K562 (cell line): ENCODE measurements around the gene UVRAG. TPM values are rescaled to one million over a fixed set of nuclear protein-coding genes. Genes with fewer than 3 reads are reported as not detected.

Experiments
- ATAC-seq: fragments of 200-7000 bp; cut with Tn5 transposase; 3 replicates; pipeline ENCODE4 v1.9.1; 2020; ENCODE audit warnings: moderate library complexity
- BruUV-seq: library from RNA; stranded (reverse); fragments of 400-500 nt; replicated peaks from 2 replicates; lab custom pipeline; 2021; lab: Mats Ljungman, UMichigan
- CTCF ChIA-PET: fragments of 300-600 bp; formaldehyde crosslinking; extraction: SDS; loops from one replicate; lab custom pipeline; 2021; ENCODE audit warnings: low intra/inter-chr PET ratio; lab: Yijun Ruan, JAX
- POLR2A ChIA-PET: fragments of 300-600, 350-650 bp; sonication (Branson Sonifier 250); formaldehyde crosslinking; extraction: SDS; loops from one replicate; lab custom pipeline; 2021; ENCODE audit warnings: antibody characterized with exemption, inconsistent platforms; lab: Yijun Ruan, JAX
- DNase-seq, 4 experiments: peaks; one replicate each; pipeline versions ENCODE4 v3.0.0 to v3.0.0-alpha.2; 2011 to 2018; ENCODE audit warnings: low spot score in 3 of 4, mixed read lengths in 3 of 4; ENCODE audit errors: extremely low read depth in 1 of 4
- FAIRE-seq: peaks from 2 replicates; lab custom pipeline; 2011; peaks lifted over from hg19 to GRCh38; lab: Jason Lieb, UNC
- H2AFZ ChIP-seq: 2 replicates; pipeline ENCODE4 v1.6.0; 2011; ENCODE audit warnings: low read depth, low read length, control low read depth, inconsistent platforms
- H3K27ac ChIP-seq: fragments of 200-600 bp; 3 replicates; pipeline ENCODE4 v1.8.0; 2011; ENCODE audit warnings: low read depth, mild to moderate bottlenecking, control low read depth, inconsistent platforms, low read length, moderate library complexity, mixed read lengths; ENCODE audit errors: extremely low read depth
- H3K27me3 ChIP-seq, 2 experiments: fragments of 300-600 bp in 1 of 2; 2 replicates in 1 of 2; 3 replicates in 1 of 2; pipeline versions ENCODE4 v1.6.0 to v1.8.0; 2011; ENCODE audit warnings: inconsistent platforms in 2 of 2, low read length in 2 of 2, mild to moderate bottlenecking in 1 of 2, mixed read lengths in 1 of 2, moderate library complexity in 1 of 2; ENCODE audit not compliant: control insufficient read depth in 2 of 2, insufficient read depth in 2 of 2
- H3K36me3 ChIP-seq: fragments of 300-600 bp; 3 replicates; pipeline ENCODE4 v1.8.0; 2011; ENCODE audit warnings: mild to moderate bottlenecking, low read length, inconsistent platforms; ENCODE audit not compliant: control insufficient read depth, insufficient read depth
- H3K4me1 ChIP-seq, 2 experiments: fragments of 200-600 bp in 1 of 2; replicated peaks in 1 of 2; 2 replicates in 1 of 2; 3 replicates in 1 of 2; pipeline versions ENCODE4 v1.5.1 to v1.8.0; 2011; ENCODE audit warnings: inconsistent platforms in 2 of 2, low read length in 2 of 2, mild to moderate bottlenecking in 1 of 2, mixed read lengths in 1 of 2, moderate library complexity in 1 of 2; ENCODE audit not compliant: control insufficient read depth in 2 of 2, insufficient read depth in 2 of 2
- H3K4me2 ChIP-seq: 2 replicates; pipeline ENCODE4 v1.6.1; 2011; ENCODE audit warnings: low read length, control low read depth, inconsistent platforms, mixed read lengths; ENCODE audit not compliant: insufficient read depth
- H3K4me3 ChIP-seq: fragments of 200-600 bp; sonication (generic), shearing (Covaris generic); 2 replicates; pipeline ENCODE4 v1.5.1; 2016; ENCODE audit warnings: control low read depth, inconsistent platforms
- H3K79me2 ChIP-seq: fragments of 200-600 bp; 3 replicates; pipeline ENCODE4 v1.8.0; 2011; ENCODE audit warnings: low read length, inconsistent platforms; ENCODE audit not compliant: control insufficient read depth, insufficient read depth
- H3K9ac ChIP-seq, 2 experiments: 2 replicates each; pipeline versions ENCODE4 v1.6.0 to v1.6.1; 2011; ENCODE audit warnings: low read depth in 2 of 2, low read length in 2 of 2, control low read depth in 1 of 2, inconsistent platforms in 1 of 2, mild to moderate bottlenecking in 1 of 2, mixed read lengths in 1 of 2; ENCODE audit not compliant: insufficient read depth in 1 of 2
- H3K9me1 ChIP-seq: one replicate; pipeline ENCODE4 v1.6.0; 2011; ENCODE audit warnings: inconsistent platforms, mild to moderate bottlenecking, low read length, moderate library complexity; ENCODE audit not compliant: control insufficient read depth, insufficient read depth
- H3K9me3 ChIP-seq: replicated peaks from 2 replicates; pipeline ENCODE4 v1.5.1; 2011; ENCODE audit warnings: low read depth, low read length, inconsistent platforms; ENCODE audit not compliant: control insufficient read depth, insufficient read depth
- H4K20me1 ChIP-seq: replicated peaks from 2 replicates; pipeline ENCODE4 v1.6.1; 2011; ENCODE audit warnings: low read length, inconsistent platforms, mixed read lengths; ENCODE audit not compliant: control insufficient read depth, insufficient read depth
- ATF7 ChIP-seq: fragments of 450-650 bp; IDR thresholded peaks from 2 replicates; pipeline ENCODE4 v1.7.1; 2014; ENCODE audit warnings: mild to moderate bottlenecking, moderate library complexity
- BHLHE40 ChIP-seq: IDR thresholded peaks from 2 replicates; pipeline ENCODE4 v1.6.1; 2011; ENCODE audit warnings: low read length, improper control_type of control experiment
- CBFA2T3 ChIP-seq: fragments of 450-650 bp; IDR thresholded peaks from 2 replicates; pipeline ENCODE4 v1.6.1; 2017
- EZH2 ChIP-seq: IDR thresholded peaks from 2 replicates; pipeline ENCODE4 v1.6.1; 2012; ENCODE audit warnings: low read depth, mild to moderate bottlenecking, inconsistent platforms, low read length, borderline replicate concordance
- HNRNPL ChIP-seq: fragments of 200-400 bp; formaldehyde crosslinking; IDR thresholded peaks from 2 replicates; pipeline ENCODE4 v1.6.1; 2017; ENCODE audit warnings: low read depth, mild to moderate bottlenecking, low read length
- TAF15 ChIP-seq: fragments of 200-400 bp; formaldehyde crosslinking; IDR thresholded peaks from 2 replicates; pipeline ENCODE4 v1.6.1; 2017; ENCODE audit warnings: mild to moderate bottlenecking, low read depth, low read length, moderate library complexity
- TBL1XR1 ChIP-seq, 2 experiments: IDR thresholded peaks; 2 replicates each; pipeline ENCODE4 v1.6.1; 2012; ENCODE audit warnings: improper control_type of control experiment in 2 of 2, low read length in 2 of 2, mild to moderate bottlenecking in 1 of 2
- TCFL5 ChIP-seq: fragments of 250-450 bp; sonication (Bioruptor Pico); conservative IDR thresholded peaks from 2 replicates; pipeline ENCODE4 v1.6.1; 2021; ENCODE audit warnings: mild to moderate bottlenecking, moderate library complexity, matching md5 sums
- ZNF324 ChIP-seq: fragments of 250-450 bp; sonication (Bioruptor Pico); IDR thresholded peaks from 2 replicates; pipeline ENCODE4 v1.4.0; 2020; ENCODE audit warnings: mild to moderate bottlenecking
- WGBS: fragments of 100-300 bp; shearing (Covaris generic); methylation state at CpG from one replicate; pipeline ENCODE4 v1.1.6; 2016; ENCODE audit warnings: low coverage, mixed read lengths; ENCODE audit not compliant: insufficient coverage; ENCODE audit errors: missing lambda C conversion rate; 5-methylcytosine and 5-hydroxymethylcytosine counted together
- in situ Hi-C: fragments of 300-500 bp; cut with MboI; formaldehyde crosslinking; loops from 4 replicates; pipeline ENCODE4 v1.15.0; 2018; ENCODE audit warnings: inconsistent platforms, mixed read lengths
- intact Hi-C: fragments of 100-400 bp; cut with micrococcal nuclease; formaldehyde crosslinking; loops from 2 replicates; pipeline ENCODE4 v1.14.2; 2022
- polyA plus RNA-seq, 8 experiments: library from polyadenylated mRNA; depleted of rRNA in 4 of 8; stranded (reverse) in 5 of 8; unstranded in 3 of 8; fragments of >200 nt; fragmentation: Nextera tagmentation in 2 of 8; fragmentation: Illumina TruSeq in 1 of 8; extraction: Ambion mirVana in 2 of 8; extraction: Trizol in 1 of 8; gene quantifications; 2 replicates each; pipeline versions ENCODE4 v1.2.1 to v1.2.3, GENCODE V29; 2011 to 2014; ENCODE audit warnings: inconsistent platforms in 1 of 8, missing spikeins in 1 of 8
- total RNA-seq, 7 experiments: library from RNA; depleted of rRNA in 6 of 7; stranded (reverse); fragments of >200 nt in 6 of 7; fragmentation: Illumina TruSeq in 2 of 7; extraction: Trizol in 2 of 7; gene quantifications; 2 replicates each; pipeline versions ENCODE4 v1.2.1 to v1.2.3, GENCODE V29; 2011 to 2021; ENCODE audit warnings: low replicate concordance in 1 of 7
- TF ChIP-seq, protein P1 (sequence below), 2 experiments: fragments of 450-650 bp in 1 of 2; IDR thresholded peaks; 2 replicates each; pipeline ENCODE4 v1.6.1; 2011 to 2017; ENCODE audit warnings: low read depth in 2 of 2, antibody characterized with exemption in 1 of 2, borderline replicate concordance in 1 of 2, low read length in 1 of 2, mild to moderate bottlenecking in 1 of 2, mixed read lengths in 1 of 2; ENCODE audit not compliant: control insufficient read depth in 1 of 2
- TF ChIP-seq, protein P2 (sequence below): sonication (generic); formaldehyde crosslinking; IDR thresholded peaks from 2 replicates; pipeline ENCODE4 v1.8.1; 2023; ENCODE audit warnings: mild to moderate bottlenecking, missing genetic modification reagents

The UVRAG gene
- total and polyA plus RNA-seq, 9 of the 15 experiments (the other 6 are each of a cell fraction or from before 2014, with no cell fraction given) = 3.1 to 17.8 (median 12.4) TPM

DNA sequence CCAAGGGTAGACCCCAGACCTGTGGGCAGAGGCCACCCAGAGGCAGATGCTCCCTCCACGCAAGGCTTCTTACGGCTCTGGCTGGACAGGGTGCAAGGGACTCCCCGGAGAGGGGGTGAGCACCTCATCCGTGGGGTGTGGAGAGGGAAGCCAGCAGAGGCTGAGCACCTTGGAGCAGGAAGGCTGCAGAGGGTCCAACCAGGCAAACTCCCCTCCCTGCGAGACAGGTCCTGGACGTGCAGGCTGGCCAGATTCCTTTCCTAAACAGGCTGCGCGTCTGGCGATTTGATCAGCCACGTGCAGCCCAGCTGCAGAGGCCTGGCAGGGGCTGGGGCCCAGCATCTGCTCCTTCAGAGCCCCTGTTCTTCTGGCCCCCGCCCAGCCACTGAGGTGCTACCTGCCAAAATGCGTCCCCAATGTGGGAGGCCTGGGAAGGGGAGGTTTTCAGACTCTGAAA lies 342.0 kb downstream of the UVRAG start:
- H3K4me2 ChIP-seq = no peak overlapping the region
- H3K9me3 ChIP-seq = no peaks in the 10 kb centered on the region
- peak overlapping the region in 1 of 2 experiments; percentile 74; a peak in 1 of 4 replicates for H3K9ac ChIP-seq
- no peak overlapping the region for H2AFZ ChIP-seq
- H3K27ac ChIP-seq = no peak overlapping the region
- H3K9me1 ChIP-seq = no peaks in the 10 kb centered on the region
- peaks cover 12 to 46% of the 10 kb centered on the region in 2 experiments for H3K4me1 ChIP-seq
- no peaks in the 10 kb centered on the region for H3K79me2 ChIP-seq
- FAIRE-seq (no peak), ATAC-seq (no peak), DNase-seq (no peak)
- H3K36me3 ChIP-seq = no peaks in the 10 kb centered on the region
- CTCF ChIA-PET = no interaction called here
- H4K20me1 ChIP-seq = peaks cover 3% of the 10 kb centered on the region; the same call in 1 of the 2 replicates
- H3K27me3 ChIP-seq = peaks cover 4 to 22% of the 10 kb centered on the region in 2 experiments
- WGBS = 26% methylated on average over 12 of the region's 12 CpGs
- in situ Hi-C loops = no loop called here
- no TSS peak for BruUV-seq
- 0 out of 2 replicates have a peak, but pooled peaks have one; percentile 16 for TF ChIP-seq BHLHE40
- TF ChIP-seq ZNF324 (CRISPR knock-in tag) = no peak
- no peak for TF ChIP-seq TCFL5 (CRISPR knock-in tag)
- no peak overlapping the region for H3K4me3 ChIP-seq
- intact Hi-C loops = loop anchor here (10.0 kb wide), 1 partner anchor 432 kb away; no protein-coding TSS in a partner anchor
- POLR2A ChIA-PET = no interaction called here

DNA sequence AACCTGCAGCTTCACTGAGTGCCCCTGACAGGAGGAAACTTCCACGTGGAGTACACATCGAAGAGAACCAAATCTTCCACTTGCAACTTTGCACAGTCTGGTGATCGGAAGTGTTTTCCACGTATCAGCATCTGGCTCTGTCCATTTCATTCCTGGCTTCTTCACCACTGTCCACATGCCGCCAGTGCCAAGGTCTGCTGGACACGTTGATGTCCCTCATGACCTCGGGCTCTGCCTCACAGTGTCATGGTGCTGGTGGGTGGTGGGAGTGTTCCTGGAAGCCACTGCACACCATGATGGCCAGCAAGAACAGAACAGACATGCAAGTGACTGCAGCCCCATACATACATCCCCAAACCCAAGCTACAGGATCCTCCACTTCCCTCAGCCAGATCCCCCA lies 342.9 kb downstream of the UVRAG start:
- in situ Hi-C loops = no loop called here
- Histone ChIP-seq H3K9me1 (no peaks in the 10 kb centered on the region), H3K79me2 (no peaks in the 10 kb centered on the region), H2AFZ (no peak overlapping the region), H3K27me3 (peaks cover 4 to 22% of the 10 kb centered on the region in 2 experiments), H3K27ac (no peak overlapping the region), H3K9me3 (no peaks in the 10 kb centered on the region), H4K20me1 (peaks cover 3% of the 10 kb centered on the region; the same call in 1 of the 2 replicates), H3K9ac (0 out of 4 replicates have a peak overlapping the region, but pooled peaks of 1 of the 2 experiments have one; percentile 68), H3K4me2 (no peak overlapping the region), H3K36me3 (no peaks in the 10 kb centered on the region), H3K4me3 (no peak overlapping the region), H3K4me1 (peaks cover 14 to 43% of the 10 kb centered on the region in 2 experiments)
- POLR2A ChIA-PET = interaction anchor here (1.0 kb wide), 1 partner anchor 20 kb away, joined by 4 read pairs; no protein-coding TSS in a partner anchor
- no peak for FAIRE-seq
- WGBS = 13% methylated on average over 7 of the region's 7 CpGs
- no peak for ATAC-seq
- DNase-seq = no peak
- intact Hi-C loops = loop anchor here (10.0 kb wide), 1 partner anchor 433 kb away; no protein-coding TSS in a partner anchor
- no TSS peak for BruUV-seq
- CTCF ChIA-PET = no interaction called here
- TF ChIP-seq, protein P1, sequence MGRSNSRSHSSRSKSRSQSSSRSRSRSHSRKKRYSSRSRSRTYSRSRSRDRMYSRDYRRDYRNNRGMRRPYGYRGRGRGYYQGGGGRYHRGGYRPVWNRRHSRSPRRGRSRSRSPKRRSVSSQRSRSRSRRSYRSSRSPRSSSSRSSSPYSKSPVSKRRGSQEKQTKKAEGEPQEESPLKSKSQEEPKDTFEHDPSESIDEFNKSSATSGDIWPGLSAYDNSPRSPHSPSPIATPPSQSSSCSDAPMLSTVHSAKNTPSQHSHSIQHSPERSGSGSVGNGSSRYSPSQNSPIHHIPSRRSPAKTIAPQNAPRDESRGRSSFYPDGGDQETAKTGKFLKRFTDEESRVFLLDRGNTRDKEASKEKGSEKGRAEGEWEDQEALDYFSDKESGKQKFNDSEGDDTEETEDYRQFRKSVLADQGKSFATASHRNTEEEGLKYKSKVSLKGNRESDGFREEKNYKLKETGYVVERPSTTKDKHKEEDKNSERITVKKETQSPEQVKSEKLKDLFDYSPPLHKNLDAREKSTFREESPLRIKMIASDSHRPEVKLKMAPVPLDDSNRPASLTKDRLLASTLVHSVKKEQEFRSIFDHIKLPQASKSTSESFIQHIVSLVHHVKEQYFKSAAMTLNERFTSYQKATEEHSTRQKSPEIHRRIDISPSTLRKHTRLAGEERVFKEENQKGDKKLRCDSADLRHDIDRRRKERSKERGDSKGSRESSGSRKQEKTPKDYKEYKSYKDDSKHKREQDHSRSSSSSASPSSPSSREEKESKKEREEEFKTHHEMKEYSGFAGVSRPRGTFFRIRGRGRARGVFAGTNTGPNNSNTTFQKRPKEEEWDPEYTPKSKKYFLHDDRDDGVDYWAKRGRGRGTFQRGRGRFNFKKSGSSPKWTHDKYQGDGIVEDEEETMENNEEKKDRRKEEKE (IDR thresholded peaks at IDR 0.05; ENCODE audit: borderline replicate concordance in 1 of 2, control insufficient read depth in 1 of 2, low read depth in 2 of 2, low read length in 1 of 2) = no peak
- TF ChIP-seq EZH2 = no peak
- no peak for TF ChIP-seq HNRNPL
- TF ChIP-seq ATF7 = no peak
- TF ChIP-seq, protein P2, sequence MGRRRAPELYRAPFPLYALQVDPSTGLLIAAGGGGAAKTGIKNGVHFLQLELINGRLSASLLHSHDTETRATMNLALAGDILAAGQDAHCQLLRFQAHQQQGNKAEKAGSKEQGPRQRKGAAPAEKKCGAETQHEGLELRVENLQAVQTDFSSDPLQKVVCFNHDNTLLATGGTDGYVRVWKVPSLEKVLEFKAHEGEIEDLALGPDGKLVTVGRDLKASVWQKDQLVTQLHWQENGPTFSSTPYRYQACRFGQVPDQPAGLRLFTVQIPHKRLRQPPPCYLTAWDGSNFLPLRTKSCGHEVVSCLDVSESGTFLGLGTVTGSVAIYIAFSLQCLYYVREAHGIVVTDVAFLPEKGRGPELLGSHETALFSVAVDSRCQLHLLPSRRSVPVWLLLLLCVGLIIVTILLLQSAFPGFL (CRISPR knock-in tag) = no peak
- no peak for TF ChIP-seq TBL1XR1 (IDR thresholded peaks at IDR 0.05; ENCODE audit: low read length in 2 of 2)
- no peak for TF ChIP-seq CBFA2T3
- TF ChIP-seq TAF15 = no peak
